ENCODE results near the gene CYS1.

CYS1 gene

GRCh38 chr2:10067881-10068280 is 12.3 kb downstream of the CYS1 start:
- DNase-seq, result no peak

DNA sequence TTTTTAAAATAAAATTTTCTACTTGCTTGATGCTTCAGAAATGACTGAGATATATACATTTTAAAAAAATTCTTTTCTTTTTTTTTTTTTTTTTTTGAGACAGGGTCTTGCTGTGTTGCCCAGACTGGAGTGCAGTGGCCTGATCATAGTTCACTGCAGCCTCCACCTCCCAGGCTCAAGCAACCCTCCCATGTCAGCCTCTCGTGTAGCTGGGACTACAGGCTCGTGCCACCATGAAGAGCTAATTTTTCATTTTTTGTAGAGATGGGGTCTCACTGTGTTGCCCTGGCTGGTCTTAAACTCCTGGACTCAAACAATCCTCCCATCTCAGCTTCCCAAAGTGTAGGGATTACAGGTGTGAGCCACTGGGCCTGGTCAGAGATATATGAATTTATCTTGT is 12.9 kb downstream of the CYS1 start:
- no peak for DNase-seq

- DNase-seq, result no peak
Measured at GRCh38 chr2:10065773-10066055, 14.5 kb downstream of the CYS1 start.

GRCh38 chr2:10064932-10065772 is 15.1 kb downstream of the CYS1 start:
- no peak for DNase-seq

GRCh38 chr2:10063566-10063965 is 16.6 kb downstream of the CYS1 start:
- DNase-seq, result no peak

DNA sequence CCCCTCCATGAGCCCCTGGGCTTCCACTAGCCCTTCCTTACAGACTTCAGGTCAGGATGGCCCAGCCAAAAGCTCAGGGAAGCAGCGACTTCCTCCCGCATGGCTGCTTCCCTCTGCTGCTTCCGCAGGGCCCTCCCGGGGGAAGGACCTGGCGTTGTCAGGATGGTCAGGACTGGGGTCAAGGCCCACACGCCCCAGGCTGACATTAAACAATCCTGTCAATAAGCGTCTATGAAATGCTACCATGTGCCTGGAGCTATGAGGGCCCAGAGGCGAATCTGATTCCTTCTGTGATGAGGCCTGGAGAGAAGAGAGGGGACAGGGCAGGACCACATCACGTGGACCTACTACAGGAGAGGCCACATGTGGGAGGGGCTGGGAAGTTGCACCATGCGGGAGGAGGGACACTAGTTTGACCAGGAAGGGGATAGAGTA is 17.3 kb downstream of the CYS1 start:
- DNase-seq, result no peak

GRCh38 chr2:10061221-10061925 is 18.8 kb downstream of the CYS1 start:
- no peak for DNase-seq

DNA sequence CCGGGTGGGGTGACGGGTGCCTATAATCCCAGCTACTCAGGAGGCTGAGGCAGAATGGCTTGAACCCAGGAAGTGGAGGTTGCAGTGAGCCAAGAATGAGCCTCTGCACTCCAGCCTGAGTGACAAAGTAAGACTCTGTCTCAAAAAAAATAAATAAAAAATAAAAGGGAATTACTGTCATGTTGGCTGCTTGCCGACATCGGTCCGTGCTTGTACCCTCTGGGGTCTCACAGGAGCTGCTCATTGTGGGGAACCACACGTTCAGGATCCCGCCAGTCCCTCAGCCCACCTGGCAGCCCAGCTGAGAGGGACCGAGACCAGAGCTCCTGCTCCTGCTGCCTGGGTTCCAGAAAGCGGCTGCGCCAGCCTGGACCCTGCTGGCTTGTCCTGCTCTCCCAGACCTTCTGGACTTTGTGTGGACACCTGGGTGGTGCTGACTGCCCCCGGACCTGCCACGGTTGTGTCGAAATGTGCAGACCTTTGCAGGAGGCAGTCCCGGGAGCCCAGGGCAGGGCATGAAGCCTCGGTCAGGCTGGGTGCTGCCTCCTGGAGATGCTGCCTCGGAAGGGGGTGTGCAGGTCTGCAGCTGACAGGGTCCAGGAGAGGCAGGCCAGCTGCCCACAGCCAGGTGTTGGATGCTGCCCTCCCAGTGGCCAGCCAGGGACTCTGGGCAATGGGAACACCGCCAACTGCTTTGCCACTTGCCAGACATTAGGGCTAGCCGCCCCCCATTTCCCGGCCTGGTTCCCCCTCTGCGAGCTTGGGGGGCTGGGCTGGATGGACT is 20.5 kb downstream of the CYS1 start:
- no peak for DNase-seq

DNA sequence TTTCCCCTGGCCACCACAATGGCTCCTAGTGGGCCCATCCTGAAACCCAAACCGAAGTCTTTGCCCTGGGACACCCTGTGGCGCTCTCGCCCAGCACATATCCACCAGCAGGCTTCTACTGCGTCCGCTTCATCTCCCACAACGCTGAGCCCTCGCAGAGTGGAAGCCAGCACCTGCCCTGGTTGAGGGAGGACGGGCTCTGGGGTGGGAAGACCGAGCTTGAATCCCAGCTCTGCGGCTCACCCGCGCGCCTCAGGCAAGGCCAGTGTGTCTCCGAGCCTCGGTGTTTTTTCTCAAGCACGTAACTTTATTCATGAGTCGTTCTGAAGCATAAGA is 21.2 kb downstream of the CYS1 start:
- no peak for DNase-seq

DNA sequence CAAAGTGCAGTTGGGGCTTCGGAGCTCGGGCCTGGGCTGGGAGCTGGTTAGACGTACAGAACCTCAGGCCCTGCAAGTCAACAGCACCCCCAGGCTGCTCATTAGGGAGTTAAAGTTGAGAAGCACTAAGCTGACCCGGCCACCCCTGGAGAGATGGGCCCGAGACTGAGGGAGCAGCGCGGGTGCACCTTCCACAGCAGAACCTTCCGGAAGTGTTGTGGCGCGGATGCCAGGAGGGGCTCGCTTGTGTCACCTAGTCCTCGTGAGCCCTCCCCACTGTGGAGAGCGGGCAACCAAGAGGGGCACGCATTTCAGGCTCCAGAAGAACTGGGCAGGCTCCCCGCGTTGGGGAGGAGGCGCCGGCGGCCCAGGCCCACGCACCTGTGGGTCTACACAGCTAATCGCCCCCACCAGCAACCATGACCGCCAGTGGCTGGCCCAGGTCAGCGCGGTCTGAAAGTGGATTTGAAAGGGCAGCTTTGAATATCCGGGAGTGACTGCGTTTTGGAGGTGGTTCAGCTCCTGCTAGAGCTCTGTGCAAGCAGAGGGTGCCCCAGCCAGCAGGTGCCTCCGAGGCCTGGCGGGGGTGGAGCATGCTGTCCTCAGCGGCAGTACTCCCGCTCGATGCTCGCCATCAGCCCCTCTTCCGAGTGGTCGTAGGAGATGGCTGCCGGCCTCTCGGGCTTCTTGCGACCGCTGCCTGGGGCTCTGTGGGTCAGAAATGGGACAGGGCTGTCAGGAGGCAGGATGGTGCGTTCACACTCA is 21.8 kb downstream of the CYS1 start:
- no peak for DNase-seq

GRCh38 chr2:10057231-10058107 is 22.7 kb downstream of the CYS1 start:
- DNase-seq, result no peak

DNA sequence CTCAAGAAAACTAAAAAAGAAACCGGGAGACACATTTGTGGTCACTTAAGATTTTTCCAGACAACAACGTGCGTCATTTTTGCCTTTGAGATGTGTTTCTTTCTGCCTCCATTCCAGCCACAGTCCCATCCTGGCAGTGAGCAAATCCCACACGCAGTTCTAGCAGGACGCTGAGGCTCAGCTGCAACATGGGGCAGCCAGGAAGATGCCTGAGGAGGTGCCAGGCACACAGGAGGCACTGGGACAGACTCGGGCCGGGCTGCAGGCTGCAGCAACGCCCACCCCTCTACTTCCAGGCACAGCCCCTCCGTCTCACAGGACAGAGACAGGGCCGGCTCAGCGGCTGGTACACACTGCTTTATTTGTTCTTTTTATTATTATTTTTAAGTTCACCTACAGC is 23.8 kb downstream of the CYS1 start:
- no peak for DNase-seq

DNA sequence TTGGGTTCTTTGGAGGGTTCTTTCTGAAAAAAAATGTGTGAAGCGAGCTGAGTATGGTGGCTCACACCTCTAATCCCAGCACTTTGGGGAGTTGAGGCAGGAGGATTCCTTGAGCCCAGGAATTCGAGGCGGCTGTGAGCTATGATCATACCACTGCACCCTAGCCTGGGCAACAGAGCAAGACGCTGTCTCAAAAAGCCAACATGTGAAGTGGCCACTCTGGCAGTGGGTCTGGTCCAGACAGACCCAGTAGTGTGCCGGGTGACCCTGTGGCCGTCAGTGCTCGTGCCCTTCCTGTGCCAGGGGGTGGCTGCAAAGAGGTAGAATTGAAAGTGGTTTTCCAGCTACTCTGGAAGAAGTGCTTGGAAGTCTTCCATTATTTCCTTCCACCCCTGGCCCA is 25.2 kb downstream of the CYS1 start:
- no peak for DNase-seq

GRCh38 chr2:10054424-10054823 is 25.8 kb downstream of the CYS1 start:
- no peak for DNase-seq

DNA sequence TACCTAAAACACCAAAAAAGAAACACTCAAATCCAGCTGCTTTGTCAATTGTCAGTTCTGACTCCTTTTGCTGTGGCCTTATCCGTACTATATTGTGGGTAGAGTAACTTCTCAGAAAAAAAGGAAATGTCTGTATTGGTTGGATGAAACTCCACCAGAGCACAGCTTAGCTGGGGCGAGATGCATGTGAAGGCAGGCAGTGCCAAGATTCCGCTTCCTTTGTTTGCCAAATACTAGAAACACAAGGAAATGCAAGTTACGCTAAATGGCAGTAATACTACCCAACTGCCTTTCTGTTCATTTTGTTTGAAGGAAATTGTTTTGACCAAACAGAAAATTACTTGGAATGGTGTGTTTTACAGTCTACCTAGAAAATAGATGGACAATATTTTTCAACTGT is 26.9 kb downstream of the CYS1 start:
- DNase-seq, result no peak

- no peak for DNase-seq
Measured at GRCh38 chr2:10052216-10052615, 28.0 kb downstream of the CYS1 start.

GRCh38 chr2:10048501-10049171 is 31.6 kb downstream of the CYS1 start:
- peak; percentile 58 for DNase-seq

DNA sequence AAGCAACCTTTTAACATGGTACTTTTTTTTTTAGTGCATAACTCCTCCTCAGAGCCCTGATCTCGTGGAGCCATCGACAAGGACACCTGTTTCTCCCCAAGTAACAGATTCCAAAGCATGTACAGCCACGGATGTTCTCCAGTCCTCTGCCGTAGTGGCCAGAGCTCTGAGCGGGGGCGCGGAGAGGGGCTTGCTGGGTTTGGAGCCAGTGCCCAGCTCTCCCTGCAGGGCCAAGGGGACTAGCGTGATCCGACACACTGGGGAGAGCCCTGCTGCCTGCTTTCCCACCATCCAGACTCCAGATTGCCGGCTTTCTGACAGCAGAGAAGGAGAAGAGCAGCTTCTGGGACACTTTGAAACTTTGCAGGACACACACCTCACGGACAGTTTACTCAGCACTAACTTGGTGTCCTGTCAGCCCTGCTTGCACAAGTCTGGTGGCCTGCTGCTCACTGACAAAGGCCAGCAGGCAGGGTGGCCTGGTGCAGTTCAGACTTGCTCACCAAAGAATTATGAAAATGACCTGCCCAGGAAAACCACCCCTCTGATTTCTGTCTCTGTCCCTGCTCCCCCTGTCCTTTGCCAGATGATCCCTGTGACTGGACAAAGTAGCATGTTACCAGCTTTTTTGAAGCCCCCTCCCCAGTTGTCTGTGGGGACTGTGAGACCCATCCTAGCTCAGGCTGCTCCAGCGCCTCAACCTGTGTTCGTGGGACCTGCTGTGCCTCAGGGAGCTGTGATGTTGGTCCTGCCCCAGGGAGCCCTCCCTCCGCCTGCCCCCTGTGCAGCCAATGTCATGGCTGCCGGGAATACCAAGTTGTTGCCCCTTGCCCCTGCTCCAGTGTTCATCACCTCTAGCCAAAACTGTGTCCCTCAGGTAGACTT is 32.4 kb downstream of the CYS1 start:
- DNase-seq, result no peak

DNA sequence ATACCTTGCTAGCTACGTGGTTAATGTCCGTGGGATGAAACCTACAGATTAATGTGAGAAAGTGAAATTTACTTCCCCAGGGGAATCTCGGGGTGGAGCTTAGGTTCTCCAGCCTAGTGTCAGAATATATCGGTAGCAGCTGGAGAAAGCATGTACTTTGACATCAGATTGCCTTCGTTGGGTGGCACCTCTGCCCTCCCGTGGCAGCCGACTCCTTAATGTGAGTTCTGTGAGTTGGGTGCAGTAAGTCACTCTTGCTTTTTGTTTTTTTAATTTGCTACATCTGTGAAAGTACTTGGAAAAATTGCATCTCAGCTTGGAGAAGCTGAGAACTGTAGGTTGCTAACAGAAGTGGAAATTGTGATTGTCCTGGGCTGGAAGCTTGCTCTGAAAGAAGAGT is 33.3 kb downstream of the CYS1 start:
- no peak for DNase-seq

GRCh38 chr2:10045561-10046355 is 34.5 kb downstream of the CYS1 start:
- no peak for DNase-seq
